BE2C (cell line): ENCODE results near the gene ZBED1.

Experiments
- DNase-seq: peaks from one replicate; pipeline ENCODE4 v3.0.0-alpha.2; 2020
- H3K27me3 ChIP-seq: fragments of 250-450 bp; sonication (Bioruptor Pico); 2 replicates; pipeline ENCODE4 v1.5.1; 2020; ENCODE audit warnings: mild to moderate bottlenecking
- H3K36me3 ChIP-seq: fragments of 250-450 bp; sonication (Bioruptor Pico); 2 replicates; pipeline ENCODE4 v1.5.1; 2020; ENCODE audit warnings: mild to moderate bottlenecking
- H3K4me1 ChIP-seq: fragments of 250-450 bp; sonication (Bioruptor Pico); 2 replicates; pipeline ENCODE4 v1.5.1; 2020
- H3K4me3 ChIP-seq: 2 replicates; pipeline ENCODE4 v1.5.1; 2011; ENCODE audit warnings: low read depth, low read length
- H3K9me3 ChIP-seq: fragments of 250-450 bp; sonication (Bioruptor Pico); 2 replicates; pipeline ENCODE4 v1.5.1; 2020
- TF ChIP-seq, protein P1 (sequence below): IDR thresholded peaks from 2 replicates; pipeline ENCODE4 v1.5.1; 2012; ENCODE audit warnings: mild to moderate bottlenecking, low read depth, low read length

The ZBED1 gene

DNA sequence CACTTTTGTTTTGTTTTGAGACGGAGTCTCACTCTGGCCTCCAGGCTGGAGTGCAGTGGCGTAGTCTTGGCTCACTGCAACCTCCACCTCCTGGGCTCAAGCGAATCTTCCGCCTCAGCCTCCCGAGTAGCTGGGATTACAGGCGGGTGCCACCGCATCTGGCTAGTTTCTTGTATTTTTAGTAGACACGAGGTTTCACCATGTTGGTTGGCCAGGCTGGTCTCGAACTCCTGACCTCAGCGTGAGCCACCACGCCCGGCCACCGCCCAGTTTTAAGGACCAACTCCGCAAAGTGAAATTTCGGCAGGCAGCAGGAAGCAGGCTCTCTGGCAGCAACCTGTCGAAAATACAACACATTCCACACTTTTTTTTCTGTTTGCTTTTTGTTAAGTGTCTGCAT is 13.4 kb downstream of the ZBED1 start:
- Histone ChIP-seq H3K4me3 (no peak overlapping the region), H3K4me1 (no peaks in the 10 kb centered on the region), H3K9me3 (no peaks in the 10 kb centered on the region), H3K27me3 (no peaks in the 10 kb centered on the region), H3K36me3 (peaks cover 3% of the 10 kb centered on the region; the same call in 1 of the 2 replicates)
- TF ChIP-seq, protein P1, sequence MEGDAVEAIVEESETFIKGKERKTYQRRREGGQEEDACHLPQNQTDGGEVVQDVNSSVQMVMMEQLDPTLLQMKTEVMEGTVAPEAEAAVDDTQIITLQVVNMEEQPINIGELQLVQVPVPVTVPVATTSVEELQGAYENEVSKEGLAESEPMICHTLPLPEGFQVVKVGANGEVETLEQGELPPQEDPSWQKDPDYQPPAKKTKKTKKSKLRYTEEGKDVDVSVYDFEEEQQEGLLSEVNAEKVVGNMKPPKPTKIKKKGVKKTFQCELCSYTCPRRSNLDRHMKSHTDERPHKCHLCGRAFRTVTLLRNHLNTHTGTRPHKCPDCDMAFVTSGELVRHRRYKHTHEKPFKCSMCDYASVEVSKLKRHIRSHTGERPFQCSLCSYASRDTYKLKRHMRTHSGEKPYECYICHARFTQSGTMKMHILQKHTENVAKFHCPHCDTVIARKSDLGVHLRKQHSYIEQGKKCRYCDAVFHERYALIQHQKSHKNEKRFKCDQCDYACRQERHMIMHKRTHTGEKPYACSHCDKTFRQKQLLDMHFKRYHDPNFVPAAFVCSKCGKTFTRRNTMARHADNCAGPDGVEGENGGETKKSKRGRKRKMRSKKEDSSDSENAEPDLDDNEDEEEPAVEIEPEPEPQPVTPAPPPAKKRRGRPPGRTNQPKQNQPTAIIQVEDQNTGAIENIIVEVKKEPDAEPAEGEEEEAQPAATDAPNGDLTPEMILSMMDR, result no peak
- no peak for DNase-seq

DNA sequence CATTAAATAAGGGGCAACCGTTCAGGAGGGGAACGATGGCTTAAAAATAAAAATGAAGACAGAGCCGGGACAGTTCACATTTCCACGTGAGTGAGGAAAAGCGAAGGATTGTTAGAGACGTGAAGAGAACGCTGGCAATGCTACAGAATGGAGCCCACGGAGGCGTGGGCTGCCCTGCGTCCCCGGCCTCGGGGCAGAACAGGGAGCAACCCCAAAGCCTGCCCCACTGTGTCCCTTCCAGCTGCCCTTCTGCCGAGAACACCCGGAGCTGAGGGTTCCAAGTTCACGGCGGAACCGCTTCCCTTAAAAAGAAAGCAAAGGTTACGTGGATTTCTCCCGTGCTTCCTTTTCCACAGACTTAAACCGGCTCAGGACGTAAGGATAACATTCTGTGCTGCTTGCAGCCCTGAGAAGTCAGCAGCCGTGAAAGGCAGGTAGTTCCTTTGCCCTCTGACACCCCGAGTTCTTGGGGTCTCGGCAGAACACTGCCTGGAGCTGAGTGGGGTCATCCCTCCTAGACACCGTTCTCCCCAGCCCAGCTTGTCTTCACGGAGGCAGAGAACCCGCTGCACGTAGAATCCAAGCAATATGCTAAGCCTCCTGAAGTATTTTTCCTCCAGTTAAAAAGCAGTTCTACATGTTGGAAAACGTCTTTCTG is 14.2 kb downstream of the ZBED1 start:
- peaks cover 3% of the 10 kb centered on the region; the same call in 1 of the 2 replicates for H3K36me3 ChIP-seq
- H3K9me3 ChIP-seq, result no peaks in the 10 kb centered on the region
- H3K4me1 ChIP-seq, result no peaks in the 10 kb centered on the region
- DNase-seq, result no peak
- TF ChIP-seq, protein P1, result no peak
- H3K4me3 ChIP-seq, result no peak overlapping the region
- H3K27me3 ChIP-seq, result no peaks in the 10 kb centered on the region

DNA sequence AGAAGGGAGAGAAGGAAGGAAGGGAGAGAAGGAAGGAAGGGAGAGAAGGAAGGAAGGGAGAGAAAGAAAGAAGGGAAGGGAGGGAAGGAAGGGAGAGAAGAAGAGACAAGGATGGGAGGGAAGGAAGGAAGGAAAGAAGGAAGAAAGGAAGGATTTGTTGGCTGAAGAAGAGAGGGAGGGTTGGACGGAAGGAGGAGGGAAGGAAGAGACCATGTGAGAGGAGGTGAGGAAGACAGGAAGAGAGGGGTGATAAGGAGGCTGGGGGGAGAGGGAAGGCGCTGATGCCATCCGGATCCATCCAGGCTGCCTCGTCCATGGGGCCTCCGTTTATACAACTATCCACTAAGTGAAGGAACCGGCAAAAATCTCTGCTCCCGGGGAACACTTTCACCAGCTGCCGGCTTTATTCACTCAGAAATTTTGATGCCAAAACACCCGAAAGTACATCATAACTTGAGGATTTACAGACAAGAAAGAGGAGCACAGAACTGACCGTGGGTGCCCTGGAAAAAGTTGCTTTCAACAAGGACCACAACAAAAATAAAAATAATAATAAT is 14.9 kb downstream of the ZBED1 start:
- TF ChIP-seq, protein P1, result no peak

DNA sequence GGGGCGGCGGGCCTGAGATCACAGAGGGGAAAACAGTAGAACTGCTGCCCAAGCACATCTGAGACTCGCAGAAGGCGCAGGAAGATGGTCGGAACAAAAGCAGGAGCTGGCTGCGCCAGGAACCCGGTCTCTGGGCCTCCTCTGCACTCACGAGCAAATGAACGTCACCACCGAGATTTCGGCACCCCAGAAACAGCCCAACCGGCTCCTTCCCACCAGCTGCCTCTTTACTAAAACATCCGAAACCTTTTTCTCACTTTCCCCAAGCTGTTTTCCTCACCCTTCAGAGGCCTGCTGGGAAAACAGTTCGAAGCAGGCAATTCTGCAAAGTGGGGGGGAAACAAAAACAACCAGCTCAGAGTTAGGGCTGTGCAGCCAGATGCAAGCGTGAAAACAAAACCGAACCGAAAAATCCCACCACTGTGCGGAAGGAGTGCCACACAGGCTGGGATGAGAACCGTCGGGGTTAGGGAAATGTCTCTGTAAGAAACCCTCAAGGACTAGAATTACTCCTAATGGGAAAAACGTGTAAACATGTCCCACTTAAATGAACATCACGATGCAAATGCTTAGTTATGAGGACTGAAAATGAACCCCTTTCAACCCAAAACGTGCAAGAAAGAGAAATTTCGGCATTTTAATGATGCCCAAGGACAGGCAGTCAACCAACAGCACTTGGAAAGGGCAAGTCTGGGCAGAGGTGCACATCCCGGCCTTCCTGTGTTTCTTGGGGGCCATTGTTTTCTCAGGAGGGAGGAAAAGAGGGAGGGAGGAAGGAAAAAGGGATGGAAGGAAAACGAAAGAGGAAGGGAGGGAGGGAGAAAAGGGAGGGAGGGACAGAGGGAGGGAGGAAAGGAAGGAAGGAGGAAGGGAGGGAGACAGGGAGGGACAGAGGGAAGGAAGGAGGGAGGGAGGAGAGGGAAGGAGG is 15.8 kb downstream of the ZBED1 start:
- no peak for DNase-seq
- Histone ChIP-seq H3K4me3 (no peak overlapping the region), H3K9me3 (no peaks in the 10 kb centered on the region), H3K4me1 (no peaks in the 10 kb centered on the region), H3K36me3 (peaks cover 3% of the 10 kb centered on the region; the same call in 1 of the 2 replicates), H3K27me3 (no peaks in the 10 kb centered on the region)
- TF ChIP-seq, protein P1, result no peak

More for the DNA sequence above, 14.9 kb downstream of the ZBED1 start:
- peaks cover 3% of the 10 kb centered on the region; the same call in 1 of the 2 replicates for H3K36me3 ChIP-seq
- no peaks in the 10 kb centered on the region for H3K9me3 ChIP-seq
- no peak for DNase-seq
- H3K4me3 ChIP-seq, result no peak overlapping the region
- no peaks in the 10 kb centered on the region for H3K27me3 ChIP-seq
- H3K4me1 ChIP-seq, result no peaks in the 10 kb centered on the region

DNA sequence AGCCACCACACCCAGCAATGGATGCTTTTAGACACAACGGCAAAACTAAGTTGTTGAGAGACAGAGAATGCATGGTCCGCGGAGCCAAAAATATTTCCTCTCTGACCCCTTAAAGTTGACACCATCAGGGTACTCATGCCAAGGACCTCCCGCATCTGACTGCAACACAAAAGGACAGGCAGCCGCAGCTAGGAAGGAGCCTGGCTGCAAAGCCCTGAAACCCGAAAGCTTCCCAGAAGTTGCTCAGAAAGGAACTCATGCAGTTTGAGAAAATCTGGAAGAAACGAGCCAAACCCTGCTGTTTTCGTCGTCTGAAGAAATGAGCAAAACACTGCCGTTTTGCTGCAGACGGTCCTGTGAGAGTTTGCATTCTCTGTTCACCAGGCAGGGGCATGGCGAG is 16.5 kb downstream of the ZBED1 start:
- Histone ChIP-seq H3K9me3 (no peaks in the 10 kb centered on the region), H3K27me3 (no peaks in the 10 kb centered on the region), H3K4me1 (no peaks in the 10 kb centered on the region), H3K36me3 (peaks cover 2% of the 10 kb centered on the region; the same call in 1 of the 2 replicates), H3K4me3 (no peak overlapping the region)
- TF ChIP-seq, protein P1, result no peak
- DNase-seq, result no peak
